ENCODE data around the gene CD48. TPM values are rescaled to one million over a fixed set of nuclear protein-coding genes. Genes with fewer than 3 reads are reported as not detected.

CD48 gene
- total and polyA plus RNA-seq, 2 donors (not counting 1 experiment from before 2014, with no cell fraction given): 252 to 428 TPM

GRCh38 chr1:160685266-160685665, 26.4 kb downstream of the CD48 start:
- no peaks in the 10 kb centered on the region for H3K27me3 ChIP-seq (replicated peaks in 1 of 4; ENCODE audit: control extremely low read depth in 1 of 4, control insufficient read depth in 3 of 4, insufficient read depth in 4 of 4, low read length in 3 of 4)
- no peak for ATAC-seq (ENCODE audit: low read depth)

More at GRCh38 chr1:160685266-160685665, 26.4 kb downstream of the CD48 start:
- peak overlapping the region; percentile 83 for H3K27ac Mint-ChIP-seq
- Histone ChIP-seq H4K20me1 (ENCODE audit: control insufficient read depth, insufficient read depth, low read length, poor library complexity, severe bottlenecking) (peaks cover 32% of the 10 kb centered on the region), H3K79me2 (ENCODE audit: control insufficient read depth, insufficient read depth, low read length) (peaks cover 96% of the 10 kb centered on the region), H3K4me2 (replicated peaks; ENCODE audit: low read depth, low read length, poor library complexity, severe bottlenecking) (peak overlapping the region; percentile 7), H3K36me3 (replicated peaks in 1 of 2; ENCODE audit: control extremely low read depth in 1 of 2, control insufficient read depth in 1 of 2, extremely low read depth in 1 of 2, insufficient read depth in 2 of 2, low read length in 1 of 2) (peaks cover 5 to 59% of the 10 kb centered on the region in 2 experiments), H2AFZ (ENCODE audit: insufficient read depth, low read depth, low read length, poor library complexity, severe bottlenecking) (no peak overlapping the region), H3K9ac (ENCODE audit: low read length) (no peak overlapping the region), H3K4me1 (ENCODE audit: control insufficient read depth in 2 of 2, insufficient read depth in 2 of 2, low read length in 2 of 2) (peaks cover 40 to 50% of the 10 kb centered on the region in 2 donors), H3K9me3 (ENCODE audit: control extremely low read depth in 1 of 3, control insufficient read depth in 2 of 3, insufficient read depth in 1 of 3, low read length in 2 of 3) (no peaks in the 10 kb centered on the region), H3K27ac (ENCODE audit: low read length in 2 of 2) (peak overlapping the region in 1 of 2 donors; percentile 82), H3K4me3 (ENCODE audit: control extremely low read depth in 1 of 5, extremely low read depth in 1 of 5, insufficient read depth in 1 of 5, low read depth in 2 of 5, low read length in 4 of 5) (no peak overlapping the region)
- intact Hi-C loops (cut with micrococcal nuclease): no loop called here
- ChIA-PET POLR2A (no interaction called here), CTCF (interaction anchor here (0.6 to 7.4 kb wide), 8 partner anchors 10 to 267 kb away, joined by 3 to 62 read pairs (median 5); partner anchors contain the start of gene CD48)
- TF ChIP-seq EZH2 (IDR thresholded peaks at IDR 0.05; ENCODE audit: borderline replicate concordance, insufficient read depth, low read depth, low read length, poor library complexity, severe bottlenecking): no peak
- no peak for TF ChIP-seq CTCF (IDR thresholded peaks at IDR 0.05)
- H3K4me3 Mint-ChIP-seq: peak overlapping the region; percentile 50
- peaks cover 77% of the 10 kb centered on the region for H3K4me1 Mint-ChIP-seq
- H3K27me3 Mint-ChIP-seq: no peaks in the 10 kb centered on the region
- no peak for DNase-seq
- peaks cover 5% of the 10 kb centered on the region for H3K9me3 Mint-ChIP-seq (ENCODE audit: insufficient read depth)
